ENCODE results near the gene ASCC3.

ASCC3 gene

GRCh38 chr6:100462706-100463629 is 418.2 kb downstream of the ASCC3 start:
- DNase-seq = no peak

- DNase-seq = no peak
Measured at GRCh38 chr6:100461917-100462705, 419.0 kb downstream of the ASCC3 start.

GRCh38 chr6:100461278-100461916 is 419.7 kb downstream of the ASCC3 start:
- DNase-seq = no peak

GRCh38 chr6:100460650-100461204 is 420.4 kb downstream of the ASCC3 start:
- DNase-seq = no peak

DNA sequence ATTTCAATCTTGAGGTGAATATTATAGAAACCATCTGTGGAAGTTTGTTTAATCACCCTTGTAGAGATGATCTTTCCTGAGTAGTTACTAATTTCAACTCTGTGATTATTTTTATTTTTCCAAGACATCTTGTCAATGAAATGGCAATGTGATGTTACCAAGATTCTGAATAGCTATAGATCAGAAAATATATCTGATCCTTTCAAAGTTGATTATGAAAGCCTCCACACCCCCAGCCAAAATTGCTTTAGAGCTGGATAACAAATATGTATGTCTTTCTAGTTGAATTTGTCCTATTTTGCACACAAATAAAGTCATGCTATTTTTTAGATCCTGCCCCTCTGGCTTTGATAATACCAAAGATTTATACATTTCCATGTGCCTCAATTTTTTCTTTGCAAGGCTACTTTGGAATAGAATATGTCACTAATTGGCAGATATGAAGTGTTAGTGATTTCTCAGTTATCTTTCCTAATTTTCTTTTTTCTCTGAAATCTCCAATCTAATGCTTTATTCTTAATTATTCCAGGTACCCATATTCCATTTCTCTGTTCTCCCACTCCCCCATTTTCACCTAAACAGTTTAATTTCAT is 421.4 kb downstream of the ASCC3 start:
- no peak for DNase-seq

- DNase-seq = no peak
Measured at GRCh38 chr6:100458841-100459591, 422.1 kb downstream of the ASCC3 start.

All from stimulated activated CD4-positive, alpha-beta T cell treated with anti-CD3 and anti-CD28 coated beads, Interleukin-12 subunit alpha, Interleukin-12 subunit beta, amount 100 ng/mL, for 4 hours (primary cell).